Forelimb muscle (tissue), 1 donor: ENCODE results near the gene LGI4. TPM values are rescaled to one million over a fixed set of nuclear protein-coding genes. Genes with fewer than 3 reads are reported as not detected.
"Not testable (repeated sequence)": the region's sequence is repeated elsewhere in the genome, so short reads cannot be mapped to it uniquely, and the experiment has no call there.

Experiments used
- DNase-seq: peaks from one replicate; pipeline ENCODE4 v3.0.0-alpha.2; 2013; ENCODE audit warnings: low read depth
- polyA plus RNA-seq: library from polyadenylated mRNA; unstranded; fragments of 120-200 nt; gene quantifications from one replicate; pipeline ENCODE4 v1.2.1, GENCODE V29; 2013; ENCODE audit not compliant: insufficient read length

The LGI4 gene
- polyA plus RNA-seq, 1 donor: 9.0 TPM

- DNase-seq: no peak
These were observed 26.0 kb upstream of the LGI4 start for GRCh38 chr19:35160629-35161433.

DNA sequence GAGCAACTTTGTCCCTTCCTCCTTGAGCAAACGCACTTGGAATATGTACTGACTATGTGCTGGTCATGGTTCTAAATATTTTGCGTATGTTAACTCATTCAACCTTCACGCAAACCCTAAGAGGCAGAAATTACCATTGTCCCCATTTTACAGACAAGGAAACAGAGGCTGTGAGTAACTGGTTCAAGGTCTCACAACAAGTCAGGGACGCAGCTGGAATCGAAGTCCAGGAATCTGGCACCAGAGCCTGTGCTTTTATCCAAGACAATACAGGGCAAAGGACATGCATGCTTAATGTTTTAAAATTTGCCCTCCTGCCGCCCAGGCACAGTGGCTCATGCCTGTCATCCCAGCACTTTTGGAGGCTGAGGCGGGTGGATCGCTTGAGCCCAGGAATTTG lies 24.7 kb upstream of the LGI4 start:
- no peak for DNase-seq

- DNase-seq: no peak
These were observed 22.6 kb upstream of the LGI4 start for GRCh38 chr19:35157431-35157830.

GRCh38 chr19:35156673-35157014 lies 21.8 kb upstream of the LGI4 start:
- no peak for DNase-seq

DNA sequence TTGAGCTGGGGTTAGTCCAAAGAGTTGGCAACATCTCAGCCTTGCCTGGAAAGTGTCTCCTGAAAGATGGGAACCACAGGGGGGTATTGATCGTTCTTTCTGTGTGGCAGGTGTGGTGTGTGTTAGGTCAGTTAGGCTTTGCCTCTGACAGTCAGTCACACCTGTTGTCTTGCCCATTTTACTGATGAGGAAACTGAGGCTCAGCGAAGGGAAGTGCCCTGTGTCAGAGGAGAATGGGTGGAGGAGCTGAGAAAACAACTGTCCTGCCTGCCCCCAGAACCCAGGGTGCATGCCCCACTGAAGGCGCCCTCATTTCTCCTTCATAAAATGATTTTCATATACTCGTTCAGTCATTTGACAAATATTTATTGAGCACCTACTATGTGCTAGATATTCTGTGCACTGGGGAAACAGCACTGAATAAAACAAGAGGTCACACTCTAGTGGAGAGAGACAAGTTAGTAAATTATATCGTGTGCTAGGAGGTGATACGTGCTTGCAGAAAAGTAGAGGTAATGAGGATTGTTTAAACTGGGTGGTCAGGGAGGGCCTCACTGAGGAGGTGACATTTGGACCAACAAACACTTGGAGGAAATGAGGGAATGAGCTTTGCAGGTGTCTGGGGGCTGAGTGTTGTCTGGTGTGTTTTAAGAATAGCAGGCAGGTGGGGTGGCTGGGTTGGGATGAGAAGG lies 21.3 kb upstream of the LGI4 start:
- DNase-seq: no peak

- DNase-seq: no peak
These were observed 20.6 kb upstream of the LGI4 start for GRCh38 chr19:35155441-35155840.

DNA sequence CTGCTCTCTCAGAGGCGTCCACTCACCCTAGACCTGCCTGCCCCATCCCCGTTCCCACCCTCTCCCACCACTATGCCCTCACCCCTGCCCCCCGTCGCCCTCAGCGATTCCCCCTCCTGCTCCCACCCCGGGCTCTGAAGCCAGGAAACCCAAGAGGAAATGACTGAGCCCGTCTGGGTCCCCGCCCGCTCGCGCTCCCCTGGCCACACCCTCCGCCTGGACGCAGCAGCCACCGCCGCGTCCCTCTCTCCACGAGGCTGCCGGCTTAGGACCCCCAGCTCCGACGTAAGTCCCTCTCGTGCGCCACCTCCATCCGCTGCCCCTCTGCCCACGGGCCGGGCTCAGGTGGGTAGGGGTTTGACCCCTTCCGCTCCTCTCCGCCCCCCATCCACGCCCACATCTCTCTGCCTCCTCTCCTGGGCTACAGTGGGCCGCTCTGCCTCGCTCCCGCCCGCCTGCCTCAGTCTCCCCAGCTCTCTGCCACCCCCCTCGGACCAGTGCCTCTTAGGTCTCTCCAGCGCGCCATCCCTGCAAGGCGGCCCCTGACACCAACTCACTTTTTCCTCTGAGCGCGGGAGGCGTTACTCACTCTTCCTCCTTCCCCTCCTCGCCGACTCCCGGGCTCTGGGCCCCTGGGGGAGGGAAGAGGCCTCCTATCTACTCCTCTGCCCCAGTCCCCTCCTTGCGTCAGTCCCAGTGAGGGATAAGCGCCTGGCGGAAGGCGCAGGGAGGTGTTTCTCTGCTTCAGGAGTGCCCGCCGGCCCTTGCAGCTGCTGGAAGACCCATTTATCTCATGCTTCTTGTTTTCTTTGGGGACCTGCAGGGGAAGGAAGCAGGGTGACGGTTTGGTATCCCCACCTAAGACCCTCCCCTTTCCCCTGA lies 19.9 kb upstream of the LGI4 start, which contains the start of gene FXYD5:
FXYD5 (plus strand) TSS at position 211 of the 882 bp plus-strand sequence. CDS start 816 bp downstream, outside the sequence.
- DNase-seq: no peak

DNA sequence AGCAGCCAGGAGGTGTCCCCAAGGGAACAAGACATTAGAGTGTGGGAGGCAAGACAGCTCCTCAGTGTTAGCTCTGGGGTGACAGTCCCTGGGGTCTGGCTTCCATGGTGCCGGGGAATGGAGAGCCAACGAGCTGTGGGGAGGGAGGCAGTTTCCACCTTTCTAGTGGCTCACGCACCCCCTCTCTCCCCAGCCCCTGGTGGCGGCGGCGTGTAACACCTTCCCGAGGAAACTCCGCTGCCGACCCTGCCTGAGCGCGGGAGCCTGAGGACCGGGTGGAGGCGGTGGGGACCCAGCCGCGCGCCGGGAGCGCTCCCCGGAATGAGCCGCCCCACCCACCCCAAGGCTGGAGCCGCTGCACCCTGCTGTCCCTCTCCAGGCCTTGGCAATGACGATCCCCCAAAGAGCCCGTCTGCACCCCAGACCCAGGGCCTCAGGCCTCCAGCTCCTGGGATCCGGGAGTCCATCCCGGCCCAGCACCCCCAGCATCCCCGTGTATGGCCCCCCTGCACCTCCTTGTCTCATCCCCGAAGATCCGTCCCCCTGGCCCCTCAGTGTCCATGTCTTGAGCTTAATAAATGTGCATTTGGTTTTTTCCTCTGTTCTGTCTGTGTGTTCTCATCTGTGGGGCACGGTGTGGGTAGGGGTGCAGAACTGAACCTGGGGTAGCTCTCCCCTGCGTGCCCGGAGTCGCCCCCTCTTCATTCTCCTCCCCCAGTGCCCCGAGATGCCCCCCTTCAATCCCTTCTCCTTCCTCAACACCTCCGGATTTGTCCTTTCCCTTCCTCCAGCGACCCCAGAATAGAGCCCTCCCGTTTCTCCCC lies 19.1 kb upstream of the LGI4 start:
- DNase-seq: no peak

GRCh38 chr19:35153129-35153522 lies 18.3 kb upstream of the LGI4 start:
- not testable (repeated sequence) for DNase-seq

- DNase-seq: no peak
These were observed 16.6 kb upstream of the LGI4 start for GRCh38 chr19:35151273-35152065.

DNA sequence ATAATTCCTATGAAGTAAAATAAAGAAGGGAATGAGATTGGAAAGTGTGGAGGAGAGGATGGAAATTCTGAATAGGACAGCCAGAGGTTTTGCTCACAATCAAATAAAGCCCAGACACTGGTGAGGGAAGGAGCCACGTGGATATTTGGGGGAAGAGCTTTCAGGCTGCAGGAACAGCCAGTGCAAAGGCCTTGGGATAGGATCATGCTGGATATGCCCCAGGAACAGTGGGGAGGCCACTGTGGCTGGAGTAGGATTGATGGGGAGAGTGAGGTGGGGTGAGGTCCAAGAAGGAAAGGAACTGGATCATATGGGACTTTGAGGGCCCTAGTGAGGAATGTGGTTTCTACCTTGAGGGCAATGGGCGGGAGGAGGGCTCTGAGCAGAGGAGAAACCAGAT lies 15.6 kb upstream of the LGI4 start:
- no peak for DNase-seq

GRCh38 chr19:35149463-35149862 lies 14.6 kb upstream of the LGI4 start:
- no peak for DNase-seq

- DNase-seq: no peak
These were observed 12.0 kb upstream of the LGI4 start for GRCh38 chr19:35146746-35147459.

GRCh38 chr19:35144600-35145436 lies 10.0 kb upstream of the LGI4 start:
- DNase-seq: no peak

DNA sequence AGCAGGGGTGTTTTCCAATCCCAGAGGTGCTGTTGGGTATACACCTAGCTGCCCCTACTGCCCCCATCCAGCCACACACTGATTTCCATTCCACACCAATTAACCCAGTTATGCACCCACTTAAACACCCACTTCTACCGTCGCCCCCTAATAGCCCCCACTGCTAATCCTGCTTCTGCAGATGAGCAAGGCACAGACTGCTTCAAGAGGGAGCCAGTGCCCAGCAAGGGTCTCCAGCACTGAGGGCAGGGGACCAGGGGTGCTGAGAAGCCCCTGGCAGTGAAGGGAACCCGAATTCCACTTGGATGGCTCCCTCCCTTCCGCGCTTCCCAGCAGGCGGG lies 9.4 kb upstream of the LGI4 start:
- no peak for DNase-seq

GRCh38 chr19:35143818-35144217 lies 9.0 kb upstream of the LGI4 start:
- no peak for DNase-seq

- DNase-seq: no peak
These were observed 8.4 kb upstream of the LGI4 start, which contains the start of gene FXYD7 for GRCh38 chr19:35143231-35143715. FXYD7 (plus strand) TSS chr19:35143255; CDS start chr19:35143334, 79 bp downstream.

DNA sequence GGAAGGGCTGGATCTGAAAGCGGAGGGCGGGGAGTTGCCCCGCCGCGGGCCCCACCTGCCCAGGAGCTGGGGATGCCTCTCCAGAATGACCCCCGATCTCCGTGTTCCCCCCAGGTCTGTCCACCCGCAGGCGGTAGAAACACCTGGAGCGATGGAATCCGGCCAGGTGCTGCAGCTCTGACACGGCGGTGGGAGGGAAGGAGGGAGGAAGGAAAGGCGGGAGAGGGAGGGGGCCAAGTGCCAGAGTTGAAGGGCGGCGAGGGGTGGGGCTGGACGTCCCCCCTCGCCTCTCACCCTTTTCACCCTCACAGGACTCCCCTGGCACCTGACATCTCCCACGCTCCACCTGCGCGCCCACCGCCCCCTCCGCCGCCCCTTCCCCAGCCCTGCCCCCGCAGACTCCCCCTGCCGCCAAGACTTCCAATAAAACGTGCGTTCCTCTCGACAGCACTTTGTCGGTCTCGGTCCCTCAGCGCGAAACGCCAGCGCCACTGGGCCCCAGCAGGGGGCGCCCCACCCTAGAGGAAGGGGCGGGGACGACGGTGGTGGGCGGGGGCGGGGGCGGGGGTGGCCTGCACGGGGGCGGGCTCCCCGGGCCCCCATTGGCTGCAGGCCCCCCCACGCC lies 7.9 kb upstream of the LGI4 start:
- DNase-seq: no peak
